HEK293T (cell line): ENCODE data around the gene PRDX2.

Source experiments
- ARNT ChIP-seq: fragments of 450-650 bp; IDR thresholded peaks from 2 replicates; pipeline ENCODE4 v1.6.1; 2017; ENCODE audit warnings: mild to moderate bottlenecking
- BHLHE40 ChIP-seq: fragments of 450-650 bp; IDR thresholded peaks from 2 replicates; pipeline ENCODE4 v1.6.1; 2016; ENCODE audit warnings: mild to moderate bottlenecking, moderate library complexity, borderline replicate concordance
- ELF4 ChIP-seq: fragments of 450-650 bp; IDR thresholded peaks from 2 replicates; pipeline ENCODE4 v1.6.1; 2017; ENCODE audit warnings: antibody characterized with exemption
- FOXK2 ChIP-seq: fragments of 450-650 bp; IDR thresholded peaks from 2 replicates; pipeline ENCODE4 v1.6.1; 2016; ENCODE audit warnings: mild to moderate bottlenecking
- FOXM1 ChIP-seq: fragments of 450-650 bp; IDR thresholded peaks from 2 replicates; pipeline ENCODE4 v1.6.1; 2017; ENCODE audit warnings: mild to moderate bottlenecking, borderline replicate concordance
- HDGF ChIP-seq: fragments of 450-650 bp; IDR thresholded peaks from 2 replicates; pipeline ENCODE4 v1.6.1; 2017; ENCODE audit warnings: antibody characterized with exemption, borderline replicate concordance
- L3MBTL2 ChIP-seq: fragments of 450-650 bp; conservative IDR thresholded peaks from 2 replicates; pipeline ENCODE4 v1.6.1; 2016; ENCODE audit warnings: mild to moderate bottlenecking
- LEF1 ChIP-seq: fragments of 450-650 bp; IDR thresholded peaks from 2 replicates; pipeline ENCODE4 v1.6.1; 2017; ENCODE audit warnings: mild to moderate bottlenecking, borderline replicate concordance
- NFRKB ChIP-seq: fragments of 450-650 bp; IDR thresholded peaks from 2 replicates; pipeline ENCODE4 v1.6.1; 2016; ENCODE audit warnings: mild to moderate bottlenecking, moderate library complexity
- PKNOX1 ChIP-seq: fragments of 450-650 bp; IDR thresholded peaks from 2 replicates; pipeline ENCODE4 v1.6.1; 2016
- SP1 ChIP-seq: fragments of 450-650 bp; IDR thresholded peaks from 2 replicates; pipeline ENCODE4 v1.6.1; 2017
- SUZ12 ChIP-seq: fragments of 450-650 bp; IDR thresholded peaks from 2 replicates; pipeline ENCODE4 v1.6.1; 2016; ENCODE audit warnings: mild to moderate bottlenecking
- TARDBP ChIP-seq: fragments of 450-650 bp; IDR thresholded peaks from 2 replicates; pipeline ENCODE4 v1.6.1; 2016
- ZNF384 ChIP-seq: fragments of 450-650 bp; IDR thresholded peaks from 2 replicates; pipeline ENCODE4 v1.6.1; 2016

DNA sequence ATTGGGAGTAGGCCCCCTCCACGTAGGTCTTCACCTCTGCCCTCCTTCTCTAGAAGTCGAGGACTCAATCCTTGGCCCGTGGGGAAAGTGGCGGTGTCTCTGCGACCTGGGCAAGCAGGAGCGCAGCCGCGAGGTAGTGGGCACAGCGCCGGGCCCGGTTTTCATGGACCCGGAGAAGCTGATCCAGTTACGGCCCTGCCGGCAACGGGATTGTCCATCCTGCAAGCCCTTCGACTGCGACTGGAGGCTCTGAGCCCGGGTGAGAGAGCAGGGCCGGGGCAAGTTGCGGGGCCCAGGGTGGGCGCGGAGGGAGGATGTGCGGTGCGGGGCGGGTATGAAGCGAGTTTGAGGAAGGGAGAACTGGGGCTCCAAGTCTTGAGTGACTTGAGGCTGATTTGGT, 2.5 kb upstream of the PRDX2 start:
- TF ChIP-seq ELF4 (no peak), PKNOX1 (no peak), TARDBP (no peak), L3MBTL2 (no peak), ZNF384 (no peak), ARNT (no peak), NFRKB (no peak), SUZ12 (no peak), HDGF (no peak), SP1 (no peak), FOXK2 (no peak), FOXM1 (no peak), LEF1 (no peak), BHLHE40 (no peak)
